Ectodermal cell (in vitro differentiated cells): ENCODE results near the gene LINC01488.

Source experiments
- H3K27ac ChIP-seq: 2 replicates; pipeline ENCODE4 v1.7.0; 2013; ENCODE audit warnings: mild to moderate bottlenecking, low read depth, low read length; ENCODE audit not compliant: insufficient read depth, poor library complexity, severe bottlenecking
- H3K27me3 ChIP-seq: 2 replicates; pipeline ENCODE4 v1.7.0; 2013; ENCODE audit warnings: mild to moderate bottlenecking, low read length; ENCODE audit not compliant: insufficient read depth, control insufficient read depth, poor library complexity, severe bottlenecking
- H3K36me3 ChIP-seq: one replicate; pipeline ENCODE4 v1.7.0; 2013; ENCODE audit warnings: low read length; ENCODE audit not compliant: control insufficient read depth, insufficient read depth
- H3K4me1 ChIP-seq: one replicate; pipeline ENCODE4 v1.7.0; 2013; ENCODE audit warnings: low read length; ENCODE audit not compliant: control insufficient read depth, insufficient read depth
- H3K4me3 ChIP-seq: 2 replicates; pipeline ENCODE4 v1.7.0; 2013; ENCODE audit warnings: low read depth, low read length, control low read depth; ENCODE audit not compliant: insufficient read depth
- H3K9me3 ChIP-seq: 2 replicates; pipeline ENCODE4 v1.7.0; 2013; ENCODE audit warnings: mild to moderate bottlenecking, low read length, moderate library complexity; ENCODE audit not compliant: control insufficient read depth
- WGBS, 2 experiments: methylation state at CpG; one replicate each; pipeline ENCODE4 v1.1.7; 2013; ENCODE audit warnings: missing lambda C conversion rate in 2 of 2; 5-methylcytosine and 5-hydroxymethylcytosine counted together

The LINC01488 gene

DNA sequence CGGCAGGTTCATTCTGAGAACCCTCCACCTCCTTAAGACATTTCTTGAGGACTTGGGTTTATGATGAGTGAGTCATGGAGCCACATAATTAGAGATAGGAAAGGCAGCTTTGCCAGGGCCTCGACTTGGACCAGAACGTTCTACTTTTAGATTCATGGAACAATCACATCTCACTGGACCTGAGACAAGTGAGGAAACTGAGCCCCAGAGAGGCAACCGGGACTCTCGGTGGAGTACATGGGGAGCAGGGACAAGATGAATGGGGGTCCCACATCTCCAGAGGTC, 59.5 kb downstream of the LINC01488 start:
- Histone ChIP-seq H3K27ac (no peak overlapping the region), H3K36me3 (no peaks in the 10 kb centered on the region), H3K4me1 (peaks cover 3% of the 10 kb centered on the region), H3K4me3 (no peak overlapping the region), H3K27me3 (no peaks in the 10 kb centered on the region), H3K9me3 (no peaks in the 10 kb centered on the region)
- WGBS, 2 experiments, result 95 to 97% methylated on average over 5 of the region's 5 CpGs

DNA sequence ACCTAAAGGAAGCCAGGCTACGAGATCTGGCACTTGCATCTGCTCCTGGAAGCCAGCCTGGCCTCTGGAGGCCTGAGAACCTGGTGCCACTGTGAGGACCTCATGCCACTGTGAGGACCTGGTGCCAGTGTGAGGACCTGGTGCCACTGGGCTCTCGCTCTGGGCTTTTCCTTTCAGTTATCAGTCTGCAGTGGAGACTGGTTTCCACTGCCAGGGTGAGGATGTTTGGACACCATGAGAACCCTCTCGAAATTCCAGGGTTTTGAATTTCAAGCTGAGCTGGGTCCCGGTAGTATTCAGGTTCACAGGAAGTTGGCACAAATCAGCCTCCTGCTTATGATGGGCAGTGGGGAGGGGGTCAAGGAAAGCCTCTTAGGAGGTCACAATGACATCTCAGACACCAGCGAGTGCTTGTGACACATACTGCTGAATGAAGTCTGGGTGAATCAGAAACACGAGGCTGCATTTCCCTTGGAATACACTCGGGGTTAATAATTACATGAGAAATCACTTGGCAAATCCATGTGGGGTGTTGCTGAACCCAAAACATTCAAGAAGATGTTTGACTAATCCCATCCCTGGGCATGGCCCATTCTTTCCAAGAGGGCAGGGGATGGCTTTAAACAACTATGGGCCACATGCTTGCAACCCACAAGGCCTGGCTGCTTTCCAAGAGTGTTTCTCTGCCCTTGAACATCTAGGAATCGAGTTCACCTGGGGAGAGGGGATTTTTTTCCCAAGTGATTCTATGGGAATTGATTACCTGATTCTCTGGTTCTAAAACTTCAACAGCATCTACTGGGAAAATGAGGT, 60.2 kb downstream of the LINC01488 start:
- 94% methylated on average over 8 of the region's 8 CpGs for WGBS, 2 experiments
- no peaks in the 10 kb centered on the region for H3K9me3 ChIP-seq
- H3K27me3 ChIP-seq, result no peaks in the 10 kb centered on the region
- H3K27ac ChIP-seq, result no peak overlapping the region
- no peaks in the 10 kb centered on the region for H3K36me3 ChIP-seq
- no peak overlapping the region for H3K4me3 ChIP-seq
- H3K4me1 ChIP-seq, result peaks cover 3% of the 10 kb centered on the region

DNA sequence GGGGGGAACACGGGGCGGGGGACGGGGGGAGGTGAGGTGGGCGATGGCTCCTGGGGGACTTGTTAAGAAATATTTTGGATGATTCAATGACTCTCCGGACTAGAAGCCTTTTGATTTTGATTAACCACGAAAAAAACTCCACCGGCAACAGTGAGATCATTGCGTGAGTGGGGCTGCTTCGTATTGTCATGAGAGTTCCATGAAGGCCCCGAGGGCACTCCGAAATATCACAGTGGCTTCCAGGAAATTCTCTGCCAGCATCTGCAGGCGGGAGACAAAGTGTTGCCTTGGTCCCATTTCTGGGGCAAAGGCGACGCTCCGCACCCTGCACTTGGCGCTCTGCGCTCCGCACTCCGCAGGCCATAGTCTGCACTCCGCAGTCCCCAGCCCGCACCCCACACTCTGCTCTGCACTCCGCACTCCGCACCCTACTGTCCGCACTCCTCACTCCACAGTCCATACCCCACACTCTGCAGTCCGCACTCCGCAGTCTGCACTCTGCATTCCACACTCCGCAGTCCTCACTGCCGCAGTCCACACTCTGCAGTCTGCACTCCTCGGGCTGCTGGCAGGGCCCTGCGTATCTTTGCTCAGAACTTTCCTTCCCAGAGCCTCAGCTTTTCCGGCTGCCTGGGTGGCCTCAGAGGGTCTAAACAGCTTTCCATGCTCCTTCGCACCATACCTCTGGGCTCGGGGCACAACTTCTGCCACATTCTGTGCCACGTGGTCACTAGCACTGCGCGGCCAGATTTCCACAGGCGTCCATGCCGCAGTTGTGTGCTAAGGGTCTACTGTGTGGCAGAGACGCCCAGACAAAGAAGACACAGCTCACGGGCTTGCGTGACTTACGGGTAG, 61.1 kb downstream of the LINC01488 start:
- H3K4me3 ChIP-seq, result no peak overlapping the region
- 94% methylated on average over 42 of the region's 42 CpGs for WGBS, 2 experiments

More for the DNA sequence above, 61.1 kb downstream of the LINC01488 start:
- peaks cover 3% of the 10 kb centered on the region for H3K4me1 ChIP-seq
- no peaks in the 10 kb centered on the region for H3K36me3 ChIP-seq
- no peaks in the 10 kb centered on the region for H3K27me3 ChIP-seq
- H3K9me3 ChIP-seq, result no peaks in the 10 kb centered on the region
- no peak overlapping the region for H3K27ac ChIP-seq
